ENCODE data around the gene SLC2A13.

- TF ChIP-seq, protein P1, sequence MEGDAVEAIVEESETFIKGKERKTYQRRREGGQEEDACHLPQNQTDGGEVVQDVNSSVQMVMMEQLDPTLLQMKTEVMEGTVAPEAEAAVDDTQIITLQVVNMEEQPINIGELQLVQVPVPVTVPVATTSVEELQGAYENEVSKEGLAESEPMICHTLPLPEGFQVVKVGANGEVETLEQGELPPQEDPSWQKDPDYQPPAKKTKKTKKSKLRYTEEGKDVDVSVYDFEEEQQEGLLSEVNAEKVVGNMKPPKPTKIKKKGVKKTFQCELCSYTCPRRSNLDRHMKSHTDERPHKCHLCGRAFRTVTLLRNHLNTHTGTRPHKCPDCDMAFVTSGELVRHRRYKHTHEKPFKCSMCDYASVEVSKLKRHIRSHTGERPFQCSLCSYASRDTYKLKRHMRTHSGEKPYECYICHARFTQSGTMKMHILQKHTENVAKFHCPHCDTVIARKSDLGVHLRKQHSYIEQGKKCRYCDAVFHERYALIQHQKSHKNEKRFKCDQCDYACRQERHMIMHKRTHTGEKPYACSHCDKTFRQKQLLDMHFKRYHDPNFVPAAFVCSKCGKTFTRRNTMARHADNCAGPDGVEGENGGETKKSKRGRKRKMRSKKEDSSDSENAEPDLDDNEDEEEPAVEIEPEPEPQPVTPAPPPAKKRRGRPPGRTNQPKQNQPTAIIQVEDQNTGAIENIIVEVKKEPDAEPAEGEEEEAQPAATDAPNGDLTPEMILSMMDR (IDR thresholded peaks at IDR 0.05 in 4 of 5, conservative IDR thresholded peaks at IDR 0.05 in 1 of 5): no peak
- no peak for TF ChIP-seq POLR2A (IDR thresholded peaks at IDR 0.05)
Measured at GRCh38 chr12:39935275-39935674, 170.6 kb downstream of the SLC2A13 start.
